Liver (tissue), 9 donors: ENCODE results near the gene MANEA. TPM values are rescaled to one million over a fixed set of nuclear protein-coding genes. Genes with fewer than 3 reads are reported as not detected.

Experiments
- DNase-seq: peaks from one replicate; pipeline ENCODE4 v3.0.0-alpha.2; 2017; ENCODE audit warnings: low spot score
- H3K27ac ChIP-seq, 2 donors: one replicate each; pipeline ENCODE4 v1.7.0; 2013; ENCODE audit warnings: inconsistent platforms in 2 of 2, low read length in 2 of 2, control low read depth in 1 of 2, low read depth in 1 of 2, mild to moderate bottlenecking in 1 of 2
- H3K27me3 ChIP-seq, 4 donors: one replicate each; pipeline versions ENCODE4 v1.6.1 to v1.7.0; 2013; ENCODE audit warnings: low read length in 3 of 4, inconsistent platforms in 1 of 4, mild to moderate bottlenecking in 1 of 4, moderate library complexity in 1 of 4; ENCODE audit not compliant: control insufficient read depth in 4 of 4, insufficient read depth in 4 of 4
- H3K36me3 ChIP-seq, 4 donors: one replicate each; pipeline versions ENCODE4 v1.6.1 to v1.7.0; 2013; ENCODE audit warnings: low read length in 3 of 4, mild to moderate bottlenecking in 3 of 4, low read depth in 1 of 4, moderate library complexity in 1 of 4; ENCODE audit not compliant: control insufficient read depth in 4 of 4, insufficient read depth in 3 of 4
- H3K4me1 ChIP-seq, 4 donors: one replicate each; pipeline versions ENCODE4 v1.6.1 to v1.7.0; 2013; ENCODE audit warnings: low read length in 3 of 4, mild to moderate bottlenecking in 3 of 4, moderate library complexity in 1 of 4; ENCODE audit not compliant: control insufficient read depth in 4 of 4, insufficient read depth in 4 of 4
- H3K4me3 ChIP-seq, 3 donors: one replicate each; pipeline versions ENCODE4 v1.6.1 to v1.7.0; 2013; ENCODE audit warnings: low read length in 3 of 3, control low read depth in 1 of 3, low read depth in 1 of 3, mild to moderate bottlenecking in 1 of 3
- H3K9ac ChIP-seq, 2 donors: one replicate each; pipeline ENCODE4 v1.7.0; 2013; ENCODE audit warnings: low read length in 2 of 2, mild to moderate bottlenecking in 2 of 2, moderate library complexity in 2 of 2, control low read depth in 1 of 2, low read depth in 1 of 2
- H3K9me3 ChIP-seq, 4 donors: one replicate each; pipeline versions ENCODE4 v1.6.1 to v1.7.0; 2013; ENCODE audit warnings: low read length in 3 of 4; ENCODE audit not compliant: control insufficient read depth in 4 of 4
- ATF3 ChIP-seq: IDR thresholded peaks from 2 replicates; pipeline ENCODE4 v1.6.1; 2016; ENCODE audit warnings: antibody characterized with exemption
- CTCF ChIP-seq: fragments of 150-350 bp; IDR thresholded peaks from 2 replicates; pipeline ENCODE4 v1.5.1; 2017; ENCODE audit warnings: improper control_type of control experiment, low read depth, low read length; ENCODE audit not compliant: missing input control
- EGR1 ChIP-seq, 2 donors: IDR thresholded peaks; 2 replicates each; pipeline ENCODE4 v1.6.1; 2016 to 2018; ENCODE audit warnings: antibody characterized with exemption in 2 of 2, low read depth in 2 of 2
- FOXA2 ChIP-seq: IDR thresholded peaks from 2 replicates; pipeline ENCODE4 v1.6.1; 2016; ENCODE audit warnings: antibody characterized with exemption
- GABPA ChIP-seq, 2 donors: IDR thresholded peaks in 1 of 2; conservative IDR thresholded peaks in 1 of 2; 2 replicates each; pipeline ENCODE4 v1.6.1; 2016; ENCODE audit warnings: antibody characterized with exemption in 2 of 2, mild to moderate bottlenecking in 1 of 2, moderate library complexity in 1 of 2
- HNF4A ChIP-seq, 2 donors: conservative IDR thresholded peaks; 2 replicates each; pipeline ENCODE4 v1.6.1; 2016; ENCODE audit warnings: antibody characterized with exemption in 2 of 2, mild to moderate bottlenecking in 2 of 2
- HNF4G ChIP-seq: IDR thresholded peaks from 2 replicates; pipeline ENCODE4 v1.6.1; 2016; ENCODE audit warnings: antibody characterized with exemption
- JUND ChIP-seq, 2 donors: IDR thresholded peaks; 2 replicates each; pipeline ENCODE4 v1.6.1; 2016; ENCODE audit warnings: antibody characterized with exemption in 2 of 2
- RXRA ChIP-seq, 2 donors: IDR thresholded peaks; 2 replicates each; pipeline ENCODE4 v1.6.1; 2017 to 2018; ENCODE audit warnings: antibody characterized with exemption in 2 of 2, mild to moderate bottlenecking in 1 of 2
- SP1 ChIP-seq: IDR thresholded peaks from 2 replicates; pipeline ENCODE4 v1.6.1; 2018; ENCODE audit warnings: antibody characterized with exemption, mild to moderate bottlenecking
- TAF1 ChIP-seq: conservative IDR thresholded peaks from 2 replicates; pipeline ENCODE4 v1.6.1; 2016; ENCODE audit warnings: antibody characterized with exemption, mild to moderate bottlenecking
- YY1 ChIP-seq: IDR thresholded peaks from 2 replicates; pipeline ENCODE4 v1.6.1; 2016; ENCODE audit warnings: antibody characterized with exemption, mild to moderate bottlenecking
- ZBTB33 ChIP-seq: IDR thresholded peaks from 2 replicates; pipeline ENCODE4 v1.6.1; 2016; ENCODE audit warnings: antibody characterized with exemption
- WGBS: extraction: QIAGEN DNeasy Blood & Tissue Kit; methylation state at CpG from one replicate; pipeline ENCODE4 v1.1.7; 2013; 5-methylcytosine and 5-hydroxymethylcytosine counted together
- polyA plus RNA-seq, 2 donors: library from polyadenylated mRNA; stranded (reverse) in 1 of 2; unstranded in 1 of 2; fragments of 200-250 nt in 1 of 2; fragments of >200 nt in 1 of 2; fragmentation: Nextera tagmentation in 1 of 2; extraction: Ambion mirVana in 1 of 2; gene quantifications; one replicate each; pipeline versions ENCODE4 v1.2.1 to v1.2.3, GENCODE V29; 2013 to 2015
- total RNA-seq, 2 donors: library from RNA; depleted of rRNA; stranded (reverse); fragments of >200 nt; gene quantifications; one replicate each; pipeline ENCODE4 v1.2.3, GENCODE V29; 2014
- donor health status: healthy.
- donor health status: healthy.
- donor health status: healthy.
- donor health status: healthy.
- donor health status: healthy.

The MANEA gene
- total and polyA plus RNA-seq, 4 donors: 9.7 to 37.4 (median 18.9) TPM

GRCh38 chr6:95599706-95600105, 22.4 kb downstream of the MANEA start (continued):
- TF ChIP-seq HNF4A (conservative IDR thresholded peaks at IDR 0.05): no peak

- H3K9ac ChIP-seq: no peak overlapping the region
- H3K36me3 ChIP-seq: peaks cover 0 to 4% (median 3%) of the 10 kb centered on the region in 4 donors
- TF ChIP-seq YY1 (no peak), ATF3 (no peak), TAF1 (no peak), SP1 (no peak), EGR1 (IDR thresholded peaks at IDR 0.05; ENCODE audit: low read depth in 2 of 2) (no peak), RXRA (IDR thresholded peaks at IDR 0.05) (no peak)
- no peak overlapping the region for H3K27ac ChIP-seq
- no peak for DNase-seq
- H3K9me3 ChIP-seq: no peaks in the 10 kb centered on the region
- H3K4me1 ChIP-seq: peaks cover 0 to 5% (median 3%) of the 10 kb centered on the region in 4 donors
- WGBS: 74% methylated on average over 3 of the region's 3 CpGs
- no peak overlapping the region for H3K4me3 ChIP-seq
- H3K27me3 ChIP-seq: no peaks in the 10 kb centered on the region
These were observed 23.8 kb downstream of the MANEA start for GRCh38 chr6:95601133-95601532.

- DNase-seq: no peak
- no peak overlapping the region for H3K4me3 ChIP-seq
- 88% methylated on average over 3 of the region's 3 CpGs for WGBS
- H3K27ac ChIP-seq: no peak overlapping the region
- no peaks in the 10 kb centered on the region for H3K27me3 ChIP-seq
- no peak for TF ChIP-seq GABPA (IDR thresholded peaks at IDR 0.05 in 1 of 2, conservative IDR thresholded peaks at IDR 0.05 in 1 of 2)
- TF ChIP-seq HNF4G: no peak
- no peak for TF ChIP-seq EGR1 (IDR thresholded peaks at IDR 0.05; ENCODE audit: low read depth in 2 of 2)
- TF ChIP-seq ZBTB33: no peak
- TF ChIP-seq JUND (IDR thresholded peaks at IDR 0.05): no peak
- TF ChIP-seq CTCF: no peak
- no peak for TF ChIP-seq ATF3
- no peak for TF ChIP-seq FOXA2
- no peak for TF ChIP-seq TAF1
- H3K4me1 ChIP-seq: no peaks in the 10 kb centered on the region
- H3K9me3 ChIP-seq: no peaks in the 10 kb centered on the region
- no peak overlapping the region for H3K9ac ChIP-seq
- H3K36me3 ChIP-seq: no peaks in the 10 kb centered on the region
These were observed 36.8 kb downstream of the MANEA start for GRCh38 chr6:95614094-95614493.
